HepG2 (cell line): ENCODE data around the gene ACTN2. TPM values are rescaled to one million over a fixed set of nuclear protein-coding genes. Genes with fewer than 3 reads are reported as not detected.

ENCODE experiments used
- ATAC-seq: fragments of 200-7000 bp; cut with Tn5 transposase; 3 replicates; pipeline ENCODE4 v1.9.1; 2020; ENCODE audit warnings: mild to moderate bottlenecking, moderate library complexity
- BruUV-seq: library from RNA; stranded (reverse); fragments of 400-500 nt; replicated peaks from 2 replicates; lab custom pipeline; 2021; lab: Mats Ljungman, UMichigan
- CTCF ChIA-PET: fragments of 300-600 bp; formaldehyde crosslinking; extraction: SDS; loops from one replicate; lab custom pipeline; 2021; ENCODE audit warnings: low total read pairs, inconsistent platforms, low intra/inter-chr PET ratio; lab: Yijun Ruan, JAX
- POLR2A ChIA-PET: fragments of 350-600 bp; sonication (Branson Sonifier 250); formaldehyde crosslinking; loops from one replicate; lab custom pipeline; 2020; ENCODE audit warnings: antibody characterized with exemption, inconsistent platforms; lab: Yijun Ruan, JAX
- DNase-seq: peaks from one replicate; pipeline ENCODE4 v3.0.0-alpha.2; 2015; ENCODE audit warnings: low spot score
- FAIRE-seq: peaks from 3 replicates; lab custom pipeline; 2011; peaks lifted over from hg19 to GRCh38; lab: Jason Lieb, UNC
- H2AFZ ChIP-seq: one replicate; pipeline ENCODE4 v1.6.1; 2011; ENCODE audit warnings: low read length, inconsistent platforms
- H3K27ac ChIP-seq: fragments of 300-600 bp; 3 replicates; pipeline ENCODE4 v1.8.0; 2011; ENCODE audit warnings: mixed run types, mild to moderate bottlenecking, mixed read lengths, low read length, inconsistent platforms; ENCODE audit not compliant: insufficient read depth; ENCODE audit errors: extremely low read length
- H3K27me3 ChIP-seq, 2 experiments: fragments of 200-600 bp in 1 of 2; 2 replicates in 1 of 2; 3 replicates in 1 of 2; pipeline versions ENCODE4 v1.6.0 to v1.8.0; 2011; ENCODE audit warnings: low read length in 2 of 2, mild to moderate bottlenecking in 2 of 2, moderate library complexity in 2 of 2, inconsistent platforms in 1 of 2; ENCODE audit not compliant: insufficient read depth in 2 of 2, control insufficient read depth in 1 of 2
- H3K36me3 ChIP-seq, 2 experiments: fragments of 200-600 bp in 1 of 2; replicated peaks in 1 of 2; 2 replicates in 1 of 2; 3 replicates in 1 of 2; pipeline versions ENCODE4 v1.5.1 to v1.8.0; 2011; ENCODE audit warnings: low read length in 2 of 2, inconsistent platforms in 1 of 2; ENCODE audit not compliant: insufficient read depth in 2 of 2, control insufficient read depth in 1 of 2
- H3K4me1 ChIP-seq: 2 replicates; pipeline ENCODE4 v1.5.1; 2012; ENCODE audit warnings: low read length, inconsistent platforms; ENCODE audit not compliant: insufficient read depth
- H3K4me2 ChIP-seq: 2 replicates; pipeline ENCODE4 v1.6.0; 2011; ENCODE audit warnings: low read depth, low read length, inconsistent platforms
- H3K4me3 ChIP-seq, 3 experiments: fragments of 200-600 bp in 1 of 3; sonication (generic), shearing (Covaris generic) in 1 of 3; replicated peaks in 1 of 3; 2 replicates each; pipeline ENCODE4 v1.5.1; 2011 to 2016; ENCODE audit warnings: low read length in 3 of 3, inconsistent platforms in 2 of 3, low read depth in 2 of 3, mild to moderate bottlenecking in 2 of 3, control low read depth in 1 of 3, mixed read lengths in 1 of 3; ENCODE audit not compliant: insufficient read depth in 1 of 3
- H3K79me2 ChIP-seq: one replicate; pipeline ENCODE4 v1.6.1; 2011; ENCODE audit warnings: low read length, inconsistent platforms; ENCODE audit not compliant: insufficient read depth
- H3K9ac ChIP-seq: 2 replicates; pipeline ENCODE4 v1.6.0; 2011; ENCODE audit warnings: mild to moderate bottlenecking, low read depth, low read length, inconsistent platforms; ENCODE audit not compliant: insufficient read depth
- H3K9me3 ChIP-seq: 2 replicates; pipeline ENCODE4 v1.5.1; 2012; ENCODE audit warnings: mild to moderate bottlenecking, low read length
- H4K20me1 ChIP-seq: 2 replicates; pipeline ENCODE4 v1.6.0; 2011; ENCODE audit warnings: inconsistent platforms, mild to moderate bottlenecking, low read length, moderate library complexity; ENCODE audit not compliant: insufficient read depth
- HES4 ChIP-seq: sonication (generic); formaldehyde crosslinking; IDR thresholded peaks from 2 replicates; pipeline ENCODE4 v1.9.0; 2021; ENCODE audit warnings: mild to moderate bottlenecking, missing genetic modification reagents, borderline replicate concordance
- NFKB2 ChIP-seq: sonication (generic); formaldehyde crosslinking; IDR thresholded peaks from 2 replicates; pipeline ENCODE4 v1.4.0; 2020; ENCODE audit warnings: missing genetic modification reagents, borderline replicate concordance
- PAX8 ChIP-seq: sonication (generic); formaldehyde crosslinking; IDR thresholded peaks from 2 replicates; pipeline ENCODE4 v1.8.0; 2022; ENCODE audit warnings: mild to moderate bottlenecking, missing genetic modification reagents, borderline replicate concordance
- RBM22 ChIP-seq: fragments of 200-400 bp; formaldehyde crosslinking; optimal IDR thresholded peaks from 2 replicates; pipeline ENCODE3; 2017; ENCODE audit warnings: mild to moderate bottlenecking, low read length, moderate library complexity
- REL ChIP-seq: sonication (generic); formaldehyde crosslinking; conservative IDR thresholded peaks from 2 replicates; pipeline ENCODE4 v1.8.0; 2022; ENCODE audit warnings: mild to moderate bottlenecking, missing genetic modification reagents, moderate library complexity
- ZBTB43 ChIP-seq: sonication (generic); formaldehyde crosslinking; conservative IDR thresholded peaks from 2 replicates; pipeline ENCODE4 v1.4.0; 2020; ENCODE audit warnings: missing genetic modification reagents
- ZFY ChIP-seq: sonication (generic); formaldehyde crosslinking; IDR thresholded peaks from 2 replicates; pipeline ENCODE4 v1.4.0; 2020; ENCODE audit warnings: missing genetic modification reagents
- ZNF788 ChIP-seq: sonication (generic); formaldehyde crosslinking; IDR thresholded peaks from 2 replicates; pipeline ENCODE4 v1.5.0; 2020; ENCODE audit warnings: mild to moderate bottlenecking, missing genetic modification reagents, borderline replicate concordance
- ZNF850 ChIP-seq: sonication (generic); formaldehyde crosslinking; conservative IDR thresholded peaks from 2 replicates; pipeline ENCODE4 v1.9.0; 2021; ENCODE audit warnings: mild to moderate bottlenecking, missing genetic modification reagents
- in situ Hi-C: cut with HindIII; loops from 2 replicates; pipeline ENCODE4 v1.10.0; 2017; ENCODE audit warnings: low pct_unique_long_range_greater_than_20kb; ENCODE audit not compliant: extremely low pct_ligation_motif_present
- intact Hi-C: fragments of 100-400 bp; cut with micrococcal nuclease; formaldehyde crosslinking; loops from one replicate; pipeline ENCODE4 v1.10.0; 2022; ENCODE audit not compliant: unreplicated experiment
- polyA plus RNA-seq, 8 experiments: library from polyadenylated mRNA; depleted of rRNA in 3 of 8; stranded (reverse) in 7 of 8; unstranded in 1 of 8; fragments of >200 nt; fragmentation: Illumina TruSeq in 4 of 8; extraction: Trizol in 4 of 8; gene quantifications; 2 replicates each; pipeline versions ENCODE4 v1.2.1 to v1.2.3, GENCODE V29; 2011 to 2016; ENCODE audit warnings: low read depth in 4 of 8, missing spikeins in 1 of 8, mixed read lengths in 1 of 8; ENCODE audit not compliant: insufficient read depth in 1 of 8
- total RNA-seq, 5 experiments: library from RNA; depleted of rRNA; stranded (reverse); fragments of >200 nt; fragmentation: Illumina TruSeq; extraction: Trizol; gene quantifications; 2 replicates each; pipeline ENCODE4 v1.2.3, GENCODE V29; 2016; ENCODE audit warnings: low read depth in 1 of 5
- TF ChIP-seq, protein P1 (sequence below): sonication (generic); formaldehyde crosslinking; IDR thresholded peaks from 2 replicates; pipeline ENCODE4 v1.5.1; 2020; ENCODE audit warnings: mild to moderate bottlenecking, missing genetic modification reagents, borderline replicate concordance
- TF ChIP-seq, protein P2 (sequence below): sonication (generic); formaldehyde crosslinking; IDR thresholded peaks from 2 replicates; pipeline ENCODE4 v1.5.0; 2020; ENCODE audit warnings: missing genetic modification reagents
- TF ChIP-seq, protein P3 (sequence below): sonication (generic); formaldehyde crosslinking; IDR thresholded peaks from 2 replicates; pipeline ENCODE4 v1.5.0; 2020; ENCODE audit warnings: mild to moderate bottlenecking, missing genetic modification reagents

Gene ACTN2
- total and polyA plus RNA-seq, 2 of the 13 experiments (the other 11 are each of a cell fraction or from before 2014, with no cell fraction given), result 0.04 to 0.13 TPM

DNA sequence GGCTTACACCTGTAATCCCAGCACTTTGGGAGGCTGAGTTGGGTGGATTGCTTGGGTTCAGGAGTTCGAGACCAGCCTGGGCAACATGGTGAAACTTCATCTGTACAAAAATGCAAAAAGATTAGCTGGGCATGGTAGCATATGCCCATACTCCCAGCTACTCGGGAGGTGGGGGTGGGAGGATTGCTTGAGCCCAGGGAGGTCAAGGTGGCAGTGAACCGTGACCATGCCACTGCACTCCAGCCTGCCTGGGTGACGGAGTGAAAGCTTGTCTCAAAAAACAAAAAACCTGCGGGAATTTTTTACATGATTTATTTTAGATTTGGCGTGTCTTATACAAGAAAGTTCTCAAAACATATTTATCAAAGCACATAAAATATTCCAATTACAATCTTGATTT lies 81.0 kb downstream of the ACTN2 start (continued):
- TF ChIP-seq, protein P1, sequence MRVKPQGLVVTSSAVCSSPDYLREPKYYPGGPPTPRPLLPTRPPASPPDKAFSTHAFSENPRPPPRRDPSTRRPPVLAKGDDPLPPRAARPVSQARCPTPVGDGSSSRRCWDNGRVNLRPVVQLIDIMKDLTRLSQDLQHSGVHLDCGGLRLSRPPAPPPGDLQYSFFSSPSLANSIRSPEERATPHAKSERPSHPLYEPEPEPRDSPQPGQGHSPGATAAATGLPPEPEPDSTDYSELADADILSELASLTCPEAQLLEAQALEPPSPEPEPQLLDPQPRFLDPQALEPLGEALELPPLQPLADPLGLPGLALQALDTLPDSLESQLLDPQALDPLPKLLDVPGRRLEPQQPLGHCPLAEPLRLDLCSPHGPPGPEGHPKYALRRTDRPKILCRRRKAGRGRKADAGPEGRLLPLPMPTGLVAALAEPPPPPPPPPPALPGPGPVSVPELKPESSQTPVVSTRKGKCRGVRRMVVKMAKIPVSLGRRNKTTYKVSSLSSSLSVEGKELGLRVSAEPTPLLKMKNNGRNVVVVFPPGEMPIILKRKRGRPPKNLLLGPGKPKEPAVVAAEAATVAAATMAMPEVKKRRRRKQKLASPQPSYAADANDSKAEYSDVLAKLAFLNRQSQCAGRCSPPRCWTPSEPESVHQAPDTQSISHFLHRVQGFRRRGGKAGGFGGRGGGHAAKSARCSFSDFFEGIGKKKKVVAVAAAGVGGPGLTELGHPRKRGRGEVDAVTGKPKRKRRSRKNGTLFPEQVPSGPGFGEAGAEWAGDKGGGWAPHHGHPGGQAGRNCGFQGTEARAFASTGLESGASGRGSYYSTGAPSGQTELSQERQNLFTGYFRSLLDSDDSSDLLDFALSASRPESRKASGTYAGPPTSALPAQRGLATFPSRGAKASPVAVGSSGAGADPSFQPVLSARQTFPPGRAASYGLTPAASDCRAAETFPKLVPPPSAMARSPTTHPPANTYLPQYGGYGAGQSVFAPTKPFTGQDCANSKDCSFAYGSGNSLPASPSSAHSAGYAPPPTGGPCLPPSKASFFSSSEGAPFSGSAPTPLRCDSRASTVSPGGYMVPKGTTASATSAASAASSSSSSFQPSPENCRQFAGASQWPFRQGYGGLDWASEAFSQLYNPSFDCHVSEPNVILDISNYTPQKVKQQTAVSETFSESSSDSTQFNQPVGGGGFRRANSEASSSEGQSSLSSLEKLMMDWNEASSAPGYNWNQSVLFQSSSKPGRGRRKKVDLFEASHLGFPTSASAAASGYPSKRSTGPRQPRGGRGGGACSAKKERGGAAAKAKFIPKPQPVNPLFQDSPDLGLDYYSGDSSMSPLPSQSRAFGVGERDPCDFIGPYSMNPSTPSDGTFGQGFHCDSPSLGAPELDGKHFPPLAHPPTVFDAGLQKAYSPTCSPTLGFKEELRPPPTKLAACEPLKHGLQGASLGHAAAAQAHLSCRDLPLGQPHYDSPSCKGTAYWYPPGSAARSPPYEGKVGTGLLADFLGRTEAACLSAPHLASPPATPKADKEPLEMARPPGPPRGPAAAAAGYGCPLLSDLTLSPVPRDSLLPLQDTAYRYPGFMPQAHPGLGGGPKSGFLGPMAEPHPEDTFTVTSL (CRISPR knock-in tag), result no peak
- no peak for TF ChIP-seq NFKB2
- no peak for TF ChIP-seq ZBTB43 (CRISPR knock-in tag)

- Histone ChIP-seq H3K4me3 (no peak overlapping the region), H3K9me3 (no peaks in the 10 kb centered on the region), H3K4me2 (no peak overlapping the region), H3K79me2 (no peaks in the 10 kb centered on the region), H3K9ac (no peak overlapping the region), H4K20me1 (no peaks in the 10 kb centered on the region), H3K27ac (no peak overlapping the region), H2AFZ (no peak overlapping the region), H3K27me3 (peaks cover 0 to 14% of the 10 kb centered on the region in 2 experiments; a peak in 2 of 5 replicates), H3K4me1 (peaks cover 11% of the 10 kb centered on the region), H3K36me3 (no peaks in the 10 kb centered on the region)
- ATAC-seq (peak; percentile 62), FAIRE-seq (no peak), DNase-seq (no peak)
- BruUV-seq, result no TSS peak
- intact Hi-C loops, result no loop called here
- CTCF ChIA-PET, result no interaction called here
- in situ Hi-C loops, result loop anchor here (10.0 to 25.0 kb wide), 2 partner anchors 369 to 796 kb away; no protein-coding TSS in a partner anchor
- POLR2A ChIA-PET, result no interaction called here
- TF ChIP-seq REL (CRISPR knock-in tag) (no peak), PAX8 (CRISPR knock-in tag) (no peak), ZNF788 (no peak), ZFY (no peak), RBM22 (no peak), ZNF850 (no peak), HES4 (CRISPR knock-in tag) (no peak)
- TF ChIP-seq, protein P2, sequence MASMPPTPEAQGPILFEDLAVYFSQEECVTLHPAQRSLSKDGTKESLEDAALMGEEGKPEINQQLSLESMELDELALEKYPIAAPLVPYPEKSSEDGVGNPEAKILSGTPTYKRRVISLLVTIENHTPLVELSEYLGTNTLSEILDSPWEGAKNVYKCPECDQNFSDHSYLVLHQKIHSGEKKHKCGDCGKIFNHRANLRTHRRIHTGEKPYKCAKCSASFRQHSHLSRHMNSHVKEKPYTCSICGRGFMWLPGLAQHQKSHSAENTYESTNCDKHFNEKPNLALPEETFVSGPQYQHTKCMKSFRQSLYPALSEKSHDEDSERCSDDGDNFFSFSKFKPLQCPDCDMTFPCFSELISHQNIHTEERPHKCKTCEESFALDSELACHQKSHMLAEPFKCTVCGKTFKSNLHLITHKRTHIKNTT (CRISPR knock-in tag), result no peak
- TF ChIP-seq, protein P3, sequence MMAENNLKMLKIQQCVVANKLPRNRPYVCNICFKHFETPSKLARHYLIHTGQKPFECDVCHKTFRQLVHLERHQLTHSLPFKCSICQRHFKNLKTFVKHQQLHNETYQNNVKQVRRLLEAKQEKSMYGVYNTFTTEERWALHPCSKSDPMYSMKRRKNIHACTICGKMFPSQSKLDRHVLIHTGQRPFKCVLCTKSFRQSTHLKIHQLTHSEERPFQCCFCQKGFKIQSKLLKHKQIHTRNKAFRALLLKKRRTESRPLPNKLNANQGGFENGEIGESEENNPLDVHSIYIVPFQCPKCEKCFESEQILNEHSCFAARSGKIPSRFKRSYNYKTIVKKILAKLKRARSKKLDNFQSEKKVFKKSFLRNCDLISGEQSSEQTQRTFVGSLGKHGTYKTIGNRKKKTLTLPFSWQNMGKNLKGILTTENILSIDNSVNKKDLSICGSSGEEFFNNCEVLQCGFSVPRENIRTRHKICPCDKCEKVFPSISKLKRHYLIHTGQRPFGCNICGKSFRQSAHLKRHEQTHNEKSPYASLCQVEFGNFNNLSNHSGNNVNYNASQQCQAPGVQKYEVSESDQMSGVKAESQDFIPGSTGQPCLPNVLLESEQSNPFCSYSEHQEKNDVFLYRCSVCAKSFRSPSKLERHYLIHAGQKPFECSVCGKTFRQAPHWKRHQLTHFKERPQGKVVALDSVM (CRISPR knock-in tag), result no peak
Measured at GRCh38 chr1:236768601-236769000, 82.3 kb downstream of the ACTN2 start.
